Suprapubic skin (tissue), 4 donors: ENCODE data around the gene USP14.

Experiments used
- EP300 ChIP-seq: sonication (generic); formaldehyde crosslinking; IDR thresholded peaks from one replicate; pipeline ENCODE4 v1.6.1; 2017; ENCODE audit warnings: antibody characterized with exemption
- POLR2A ChIP-seq, 2 donors: fragments of 450-650 bp; IDR thresholded peaks; one replicate each; pipeline ENCODE4 v1.6.1; 2017; ENCODE audit warnings: antibody characterized with exemption in 2 of 2, mild to moderate bottlenecking in 2 of 2, moderate library complexity in 2 of 2
- POLR2AphosphoS5 ChIP-seq, 3 donors: sonication (generic); formaldehyde crosslinking; IDR thresholded peaks; one replicate each; pipeline ENCODE4 v1.6.1; 2017; ENCODE audit warnings: antibody characterized with exemption in 3 of 3
- TF ChIP-seq, protein P1 (sequence below), 2 donors: fragments of 200-600 bp in 1 of 2; fragments of 450-650 bp in 1 of 2; sonication (generic) in 1 of 2; IDR thresholded peaks; one replicate each; pipeline ENCODE4 v1.5.1; 2016 to 2019; ENCODE audit warnings: antibody characterized with exemption in 2 of 2, mild to moderate bottlenecking in 1 of 2, moderate library complexity in 1 of 2

DNA sequence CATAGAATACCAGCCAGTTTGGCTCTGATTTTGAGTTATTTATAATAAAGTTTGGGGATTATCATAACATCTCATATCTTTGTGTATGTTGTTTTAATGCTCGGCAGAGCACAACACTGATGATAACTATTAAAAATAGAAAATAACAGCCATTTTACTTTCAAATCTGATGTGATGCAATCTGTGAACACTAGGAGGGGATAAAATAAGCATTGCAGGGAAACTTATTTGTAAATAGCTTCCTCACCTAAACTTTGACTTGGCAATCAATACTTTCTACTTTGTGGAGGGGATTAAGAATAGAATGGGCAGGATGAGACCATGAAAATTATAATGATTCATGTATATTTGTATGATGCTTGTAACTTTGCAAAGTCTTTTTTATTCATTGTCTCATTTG, 54.4 kb downstream of the USP14 start:
- TF ChIP-seq POLR2A (IDR thresholded peaks at IDR 0.05): no peak
- TF ChIP-seq, protein P1, sequence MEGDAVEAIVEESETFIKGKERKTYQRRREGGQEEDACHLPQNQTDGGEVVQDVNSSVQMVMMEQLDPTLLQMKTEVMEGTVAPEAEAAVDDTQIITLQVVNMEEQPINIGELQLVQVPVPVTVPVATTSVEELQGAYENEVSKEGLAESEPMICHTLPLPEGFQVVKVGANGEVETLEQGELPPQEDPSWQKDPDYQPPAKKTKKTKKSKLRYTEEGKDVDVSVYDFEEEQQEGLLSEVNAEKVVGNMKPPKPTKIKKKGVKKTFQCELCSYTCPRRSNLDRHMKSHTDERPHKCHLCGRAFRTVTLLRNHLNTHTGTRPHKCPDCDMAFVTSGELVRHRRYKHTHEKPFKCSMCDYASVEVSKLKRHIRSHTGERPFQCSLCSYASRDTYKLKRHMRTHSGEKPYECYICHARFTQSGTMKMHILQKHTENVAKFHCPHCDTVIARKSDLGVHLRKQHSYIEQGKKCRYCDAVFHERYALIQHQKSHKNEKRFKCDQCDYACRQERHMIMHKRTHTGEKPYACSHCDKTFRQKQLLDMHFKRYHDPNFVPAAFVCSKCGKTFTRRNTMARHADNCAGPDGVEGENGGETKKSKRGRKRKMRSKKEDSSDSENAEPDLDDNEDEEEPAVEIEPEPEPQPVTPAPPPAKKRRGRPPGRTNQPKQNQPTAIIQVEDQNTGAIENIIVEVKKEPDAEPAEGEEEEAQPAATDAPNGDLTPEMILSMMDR (IDR thresholded peaks at IDR 0.05): no peak
- no peak for TF ChIP-seq EP300
- TF ChIP-seq POLR2AphosphoS5 (IDR thresholded peaks at IDR 0.05): no peak
